PFSK-1 (cell line): ENCODE measurements around the gene APRT.

Source experiments
- POLR2AphosphoS5 ChIP-seq: IDR thresholded peaks from 2 replicates; pipeline ENCODE4 v1.6.1; 2012; ENCODE audit warnings: low read depth, mild to moderate bottlenecking, control low read depth, low read length, moderate library complexity
- TAF1 ChIP-seq: IDR thresholded peaks from 2 replicates; pipeline ENCODE4 v1.6.1; 2012; ENCODE audit warnings: low read length, control low read depth, borderline replicate concordance; ENCODE audit not compliant: insufficient read depth

DNA sequence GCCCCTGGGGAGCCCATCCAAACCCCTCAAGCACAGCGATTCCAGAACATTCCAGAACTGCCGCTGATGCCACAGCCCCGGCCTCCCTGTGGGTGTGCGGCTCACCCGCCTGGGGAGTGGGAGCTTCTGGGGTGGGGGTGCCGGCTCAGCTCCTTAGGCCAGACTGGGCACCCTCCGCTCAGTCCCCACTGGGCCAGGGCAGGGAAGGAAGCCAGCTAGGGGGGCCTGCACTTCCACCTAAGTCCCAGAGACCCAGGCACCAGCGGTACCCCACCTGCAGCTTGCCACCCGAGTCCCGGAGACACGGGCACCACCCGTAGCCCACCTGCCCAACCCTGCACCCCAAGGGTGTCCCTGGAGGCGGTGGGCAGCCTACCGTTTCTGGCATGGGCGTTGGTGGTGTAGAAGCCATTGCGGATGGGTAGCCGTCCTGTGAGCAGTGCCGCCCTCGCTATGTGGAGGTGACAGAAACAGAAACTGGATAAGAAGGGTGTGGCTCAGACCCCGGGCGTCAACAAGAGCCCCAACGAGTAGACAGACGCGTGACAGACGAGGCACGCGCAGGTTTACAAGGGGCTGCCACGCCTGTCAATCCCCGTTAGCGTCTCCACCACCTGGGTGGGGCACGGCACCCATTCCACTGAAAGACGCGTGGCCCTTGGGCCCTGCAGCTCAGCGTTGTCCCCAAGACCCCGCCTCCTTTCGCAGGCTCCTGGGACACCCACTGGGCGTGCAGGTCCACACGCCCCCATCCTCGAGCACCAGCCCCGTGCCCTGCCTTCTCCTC is 30.0 kb upstream of the APRT start:
- TF ChIP-seq POLR2AphosphoS5 (no peak), TAF1 (no peak)
